HG03442 (cell line): Measurements from ENCODE around the gene DLG2.

Experiments used
- ATAC-seq: cut with Tn5 transposase; IDR thresholded peaks from one replicate; pipeline ENCODE4 v1.9.1; 2021; ENCODE audit warnings: mild to moderate bottlenecking, moderate library complexity; ENCODE audit not compliant: unreplicated experiment

DLG2 gene

DNA sequence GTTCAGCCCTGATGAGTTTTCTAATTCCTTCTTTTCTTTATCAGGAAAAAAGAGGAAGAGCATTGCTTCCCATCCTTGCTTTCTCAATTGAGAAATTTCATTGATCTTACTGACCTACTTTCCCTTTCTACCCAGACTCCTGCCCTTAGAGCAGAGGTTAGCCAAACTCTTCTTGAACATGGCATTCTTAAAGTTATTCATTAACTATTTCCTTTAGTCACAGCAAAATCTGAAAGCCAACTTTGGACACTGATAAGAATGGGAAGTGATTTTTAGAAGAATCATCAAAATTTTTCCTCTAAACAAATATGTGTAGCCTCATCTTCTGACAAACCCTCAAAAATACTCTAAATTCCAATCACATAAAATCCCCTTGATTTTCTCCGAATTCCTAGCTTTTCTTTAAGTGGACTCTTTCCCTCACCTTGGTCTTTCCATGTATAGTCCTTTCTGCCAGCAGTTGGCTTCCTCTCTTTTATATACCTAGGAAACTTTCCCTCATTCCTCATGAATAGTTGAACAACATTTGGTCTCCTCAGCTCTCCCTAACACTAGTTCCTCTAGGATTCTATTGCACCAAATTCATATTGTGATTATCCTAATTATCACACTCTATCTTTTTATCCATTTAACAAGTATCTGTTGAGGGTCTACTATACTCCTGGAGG is 1774.2 kb downstream of the DLG2 start:
- no peak for ATAC-seq

- no peak for ATAC-seq
These were observed 1775.1 kb downstream of the DLG2 start for GRCh38 chr11:83852012-83852411.

DNA sequence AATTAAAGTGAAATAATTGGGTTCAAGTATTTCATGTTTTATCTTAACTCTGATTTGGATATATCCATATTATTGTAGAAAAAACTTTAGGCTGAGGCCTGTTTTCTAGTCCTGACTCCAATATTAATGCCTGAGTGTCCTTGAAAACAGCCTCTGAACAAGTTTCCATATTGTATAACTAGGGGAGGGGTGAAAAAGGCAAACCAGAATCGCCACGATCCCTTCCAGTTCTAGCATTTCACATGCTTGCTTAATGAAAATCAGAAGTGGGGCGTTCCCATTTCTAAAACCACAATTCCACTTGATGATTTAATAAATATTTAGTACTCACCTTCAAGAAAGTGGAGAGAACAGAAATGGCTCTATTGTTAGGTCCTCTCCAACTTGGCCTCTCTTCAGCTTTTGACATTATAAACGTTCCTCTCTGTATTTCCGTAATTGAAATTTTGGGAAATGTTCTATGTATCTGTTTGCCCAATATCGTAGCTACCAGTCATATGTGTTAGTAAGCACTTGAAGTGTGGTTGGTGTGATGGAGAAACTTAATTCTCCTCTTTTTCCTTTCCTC is 1779.6 kb downstream of the DLG2 start:
- ATAC-seq: no peak

DNA sequence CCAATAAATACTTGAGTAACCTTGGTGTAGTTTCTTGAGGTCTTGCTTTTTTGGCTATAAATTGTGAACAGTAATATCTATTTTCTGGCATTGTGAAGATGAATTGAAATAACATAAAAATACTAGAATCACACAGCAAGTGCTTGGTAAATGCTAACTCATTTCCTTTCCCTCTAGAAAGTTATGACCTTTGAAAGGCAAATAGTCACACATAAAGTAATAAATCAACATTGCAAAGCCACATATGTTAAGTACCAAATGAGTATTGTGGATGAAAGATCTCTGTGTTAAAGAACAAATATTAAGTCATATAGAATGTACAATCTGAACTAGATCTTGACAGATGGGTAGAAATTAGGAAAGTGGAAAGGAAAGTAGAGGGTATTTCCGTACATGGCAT is 1781.3 kb downstream of the DLG2 start:
- ATAC-seq: no peak

DNA sequence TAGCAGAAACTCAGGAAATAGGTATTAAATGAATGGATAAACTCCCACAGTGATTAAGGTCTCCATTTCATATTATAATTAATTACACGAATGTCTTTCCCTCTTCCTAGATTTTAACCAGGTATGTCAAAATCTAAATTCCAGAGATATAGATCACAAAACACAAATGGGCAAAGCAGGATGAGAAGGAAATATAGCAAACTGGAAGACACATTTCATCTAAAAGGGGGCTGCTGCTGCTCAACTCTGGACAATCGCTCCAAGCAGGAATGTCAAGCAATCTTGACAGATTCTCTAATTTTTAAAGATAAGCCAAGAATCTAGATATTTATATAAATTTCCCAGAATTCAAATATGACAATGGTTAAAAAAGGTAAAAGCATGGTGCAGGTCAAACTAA is 1786.8 kb downstream of the DLG2 start:
- ATAC-seq: no peak

DNA sequence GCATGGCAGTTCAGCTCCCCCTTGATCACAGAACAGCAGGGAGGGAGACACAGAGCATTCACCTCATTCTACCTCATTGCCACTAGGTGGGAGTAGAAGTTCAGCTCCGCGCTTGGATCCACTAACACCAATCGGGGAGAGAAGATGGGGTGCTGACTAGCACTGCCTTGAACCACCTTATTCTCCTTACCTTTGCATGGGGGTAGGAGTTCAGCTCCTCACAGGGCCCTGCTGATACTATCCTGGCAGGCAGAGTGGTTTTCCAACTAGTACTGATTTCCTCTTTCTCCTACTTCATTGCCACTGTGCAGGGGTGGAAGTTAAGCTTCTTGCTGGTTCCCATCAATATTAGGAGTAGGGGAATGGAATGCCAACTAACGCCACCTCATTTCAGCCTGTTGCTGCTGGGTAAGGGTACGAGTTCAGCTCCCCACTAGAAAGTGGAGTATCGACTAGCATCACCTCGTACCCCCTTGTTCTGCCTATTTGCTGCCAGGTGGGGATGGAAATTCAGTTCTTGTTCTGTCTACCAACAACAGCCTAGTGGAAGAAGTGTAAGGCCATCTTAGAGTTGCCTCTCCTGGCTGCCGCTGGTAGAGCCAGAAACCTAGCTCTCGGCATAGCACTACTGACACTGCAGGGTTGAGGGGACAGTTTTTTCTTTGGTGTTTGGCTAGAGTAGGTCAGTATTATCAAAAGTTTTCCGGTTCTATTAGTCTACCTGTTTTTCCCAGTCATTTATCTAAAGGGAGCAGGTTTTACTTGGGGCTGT is 1790.1 kb downstream of the DLG2 start:
- ATAC-seq: peak; percentile 82

- no peak for ATAC-seq
These were observed 1791.1 kb downstream of the DLG2 start for GRCh38 chr11:83836065-83836464.

GRCh38 chr11:83835423-83835822 is 1791.7 kb downstream of the DLG2 start:
- ATAC-seq: peak; percentile 80

- ATAC-seq: no peak
These were observed 1795.2 kb downstream of the DLG2 start for GRCh38 chr11:83831929-83832328.

GRCh38 chr11:83827940-83828554 is 1799.1 kb downstream of the DLG2 start:
- ATAC-seq: peak; percentile 94

- no peak for ATAC-seq
These were observed 1799.6 kb downstream of the DLG2 start for GRCh38 chr11:83827520-83827919.

DNA sequence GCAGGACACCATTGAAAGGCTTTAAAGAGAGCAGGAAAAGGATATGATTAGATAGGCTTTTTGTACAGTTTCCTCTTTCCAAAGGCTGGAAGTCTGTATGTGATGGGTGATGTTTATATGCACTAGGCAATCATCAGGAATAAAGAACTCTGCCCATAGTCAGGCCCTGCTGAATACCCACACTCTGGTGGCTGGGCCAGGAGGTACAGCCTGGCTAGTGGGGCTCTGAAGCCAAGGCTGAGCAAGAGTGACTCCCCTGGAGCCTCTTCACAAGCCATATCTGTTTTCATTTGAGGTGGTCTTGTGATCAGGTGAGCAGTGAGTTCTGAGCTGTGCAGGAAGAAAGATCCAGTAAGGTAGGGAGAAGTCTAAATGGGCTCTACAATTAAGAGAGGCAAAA is 1801.1 kb downstream of the DLG2 start:
- ATAC-seq: no peak

DNA sequence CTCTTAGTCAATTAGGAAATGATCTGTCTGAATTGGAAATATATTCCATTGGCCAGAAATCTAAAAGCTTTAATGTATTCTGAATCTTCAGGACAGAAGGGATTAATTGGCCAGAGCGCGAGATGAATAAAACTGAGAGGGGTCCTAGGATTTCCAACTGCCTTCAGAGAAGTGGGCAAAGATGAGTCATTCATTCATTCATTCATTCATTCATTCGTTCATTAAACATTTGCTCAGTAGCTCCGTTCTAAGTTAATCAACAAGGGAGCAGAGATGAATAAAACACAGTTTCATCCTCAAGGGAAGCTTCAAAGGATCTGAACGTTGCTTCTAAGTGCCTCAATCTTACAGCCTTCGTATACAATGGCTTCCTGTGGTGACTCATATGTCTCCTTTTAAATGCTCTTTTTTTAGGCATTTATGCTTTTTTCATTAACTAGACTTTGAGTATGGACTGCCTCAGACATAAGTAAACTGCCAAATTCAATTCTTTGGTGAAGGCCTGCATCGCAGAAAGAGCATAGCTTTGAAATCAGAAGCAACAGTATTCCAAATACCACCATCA is 1803.6 kb downstream of the DLG2 start:
- no peak for ATAC-seq

- peak; percentile 65 for ATAC-seq
These were observed 1807.1 kb downstream of the DLG2 start for GRCh38 chr11:83819931-83820549.

DNA sequence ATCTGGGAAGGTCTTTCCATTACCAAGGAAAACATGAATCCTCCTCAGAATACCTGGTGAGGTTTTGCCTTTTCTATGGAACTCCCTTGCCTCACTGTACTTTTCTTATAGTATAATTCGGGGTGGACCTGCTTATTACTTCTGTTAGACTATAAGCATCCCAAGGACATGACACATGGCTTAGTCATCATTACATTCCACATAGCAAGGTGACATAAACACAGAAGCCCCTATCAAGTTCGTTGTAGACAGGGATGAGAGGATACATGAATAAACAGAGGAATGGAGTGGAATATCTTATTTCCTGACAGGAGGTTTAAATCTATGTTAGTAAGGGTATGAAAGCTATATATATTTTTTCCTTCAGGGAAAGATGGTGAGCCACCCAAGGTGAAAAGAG is 1808.8 kb downstream of the DLG2 start:
- ATAC-seq: no peak

DNA sequence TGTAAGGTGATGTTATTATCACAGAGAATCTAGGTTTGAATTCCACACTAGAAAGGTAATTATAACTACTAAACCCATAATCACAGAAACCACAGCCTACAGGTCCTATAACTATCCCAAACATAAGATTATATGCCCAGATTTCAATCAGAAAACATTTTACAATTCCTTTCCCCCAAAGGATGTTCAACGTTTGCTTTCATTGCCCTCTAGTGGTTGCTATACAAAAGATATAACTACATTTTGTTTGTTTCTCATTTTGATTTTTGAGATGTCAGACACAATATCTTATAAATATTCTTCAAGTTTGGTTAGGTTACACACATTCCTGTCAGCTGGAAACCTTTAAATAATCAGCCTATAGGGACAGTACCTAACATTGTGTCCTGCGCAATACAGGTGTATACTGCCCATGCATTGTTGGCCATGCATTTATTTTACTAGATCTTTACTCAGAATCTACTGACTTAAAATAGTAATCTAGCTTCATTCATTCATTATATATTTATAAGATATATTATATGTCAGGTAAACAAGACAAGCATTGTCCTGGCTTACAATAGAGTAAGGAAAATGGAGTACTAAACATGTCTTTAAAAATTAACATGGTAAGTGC is 1810.5 kb downstream of the DLG2 start:
- no peak for ATAC-seq

- ATAC-seq: no peak
These were observed 1811.4 kb downstream of the DLG2 start for GRCh38 chr11:83815736-83816135.

- ATAC-seq: no peak
These were observed 1813.8 kb downstream of the DLG2 start for GRCh38 chr11:83813296-83813695.

DNA sequence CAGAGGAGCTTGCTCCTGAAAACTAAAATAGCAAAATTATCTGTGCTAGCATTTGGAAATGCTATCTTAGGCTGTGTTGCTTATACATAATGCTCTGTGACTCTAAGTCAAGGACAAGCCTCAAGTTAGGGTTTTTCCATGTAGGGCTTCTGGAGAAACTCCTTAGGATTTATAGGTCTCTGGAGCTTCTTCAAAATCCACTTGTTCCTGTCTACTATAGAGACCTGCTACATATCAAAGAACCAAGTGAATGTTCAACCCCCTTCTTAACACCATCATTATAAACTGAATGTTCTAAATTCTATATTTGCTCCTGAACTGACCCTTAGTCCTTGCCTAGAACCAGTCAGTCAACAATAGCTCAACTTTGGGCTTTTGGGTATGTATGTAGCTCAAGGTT is 1817.9 kb downstream of the DLG2 start:
- ATAC-seq: no peak

- ATAC-seq: no peak
These were observed 1825.3 kb downstream of the DLG2 start for GRCh38 chr11:83801799-83802198.

DNA sequence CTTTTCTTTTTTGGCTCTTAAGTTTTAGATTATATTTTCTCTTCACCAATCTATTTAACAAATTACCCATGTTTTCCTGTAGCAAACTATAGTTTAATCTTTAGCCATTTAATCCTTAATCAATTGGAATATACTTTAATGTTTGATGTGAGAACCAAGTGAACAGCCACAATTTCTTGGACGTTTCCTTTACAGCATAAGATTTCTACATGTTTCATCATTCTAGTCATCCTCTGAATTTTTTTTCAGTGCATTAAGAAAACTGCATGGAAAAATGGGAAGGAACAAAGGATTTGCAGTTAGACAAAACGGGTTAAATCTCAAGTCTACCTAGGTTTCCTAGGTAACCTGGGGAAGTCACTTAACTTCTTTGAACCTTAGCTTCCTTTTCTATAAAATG is 1833.8 kb downstream of the DLG2 start:
- no peak for ATAC-seq
